ENCODE measurements around the gene CACNB2. TPM values are rescaled to one million over a fixed set of nuclear protein-coding genes. Genes with fewer than 3 reads are reported as not detected.

Gene CACNB2
- total RNA-seq, 4 donors from 2014 or later: 60.3 to 158 (median 89.1) TPM

DNA sequence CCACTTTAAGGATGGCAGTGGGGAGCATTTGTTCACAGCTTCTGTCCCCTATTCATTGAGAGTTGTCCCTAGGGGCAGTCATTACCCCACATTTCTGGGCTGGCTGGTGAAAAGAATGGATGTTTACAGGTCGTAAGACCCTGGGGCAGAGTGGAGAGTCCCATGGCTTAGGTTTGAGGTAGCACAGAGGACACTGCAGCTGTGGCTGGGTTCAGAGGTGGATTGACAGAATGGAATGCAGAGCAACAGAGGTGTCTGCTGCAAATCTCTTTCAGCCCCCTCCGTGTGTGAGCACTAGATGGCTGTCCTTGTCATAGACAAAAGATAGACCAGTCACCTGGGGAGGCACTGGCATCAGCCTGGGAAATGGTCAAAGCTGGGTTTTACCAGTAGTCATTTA, 141.9 kb downstream of the CACNB2 start:
- H3K36me3 ChIP-seq: no peaks in the 10 kb centered on the region
- H3K9me3 ChIP-seq: no peaks in the 10 kb centered on the region
- TF ChIP-seq POLR2AphosphoS5 (IDR thresholded peaks at IDR 0.05): no peak
- H3K4me3 ChIP-seq: no peak overlapping the region
- H3K4me1 ChIP-seq: peaks cover 0 to 28% (median 0%) of the 10 kb centered on the region in 3 donors
- H3K27me3 ChIP-seq: no peaks in the 10 kb centered on the region
- no peak overlapping the region for H3K27ac ChIP-seq
- ATAC-seq: no peak
- WGBS, 2 donors (ENCODE audit: low coverage in 1 of 2): 67 to 71% methylated on average over 1 to 2 of the region's 2 CpGs

DNA sequence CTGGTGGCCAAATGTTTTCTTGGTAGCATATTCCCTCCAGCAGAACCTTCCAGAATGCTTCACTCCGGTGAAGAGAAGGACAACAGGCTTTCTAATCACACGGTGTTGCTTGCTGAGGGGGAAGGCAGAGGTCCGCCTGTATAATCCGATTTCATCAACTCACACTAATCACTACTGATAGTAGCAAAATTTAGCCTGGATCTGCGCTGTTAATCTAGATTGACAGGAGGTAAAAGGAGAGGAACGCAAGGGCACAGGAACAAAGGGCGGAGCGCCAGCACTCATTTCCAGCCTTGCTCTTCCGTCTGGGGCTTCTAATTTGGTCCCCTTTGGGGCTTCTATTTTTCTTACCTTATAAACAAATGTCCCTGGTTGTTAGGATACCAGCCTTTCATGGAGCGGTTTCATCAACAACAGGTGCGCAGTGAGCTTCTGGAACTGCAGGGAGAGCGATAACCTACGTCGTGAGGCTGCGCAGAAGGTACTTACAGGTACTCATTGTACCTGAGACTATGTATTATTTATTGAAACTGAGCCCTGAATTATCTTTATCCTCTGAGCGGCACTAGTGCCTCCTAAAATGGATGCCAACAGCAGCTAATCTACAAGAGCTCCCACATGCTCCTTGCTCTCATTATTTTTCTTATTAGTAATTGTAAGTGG, 150.6 kb downstream of the CACNB2 start:
- no peak for ATAC-seq
- peak overlapping the region in 1 of 4 donors; percentile 2 for H3K27ac ChIP-seq
- no peak for TF ChIP-seq EP300 (IDR thresholded peaks at IDR 0.05)
- H3K27me3 ChIP-seq: no peaks in the 10 kb centered on the region
- WGBS, 2 donors (ENCODE audit: low coverage in 1 of 2): 78 to 88% methylated on average over 12 to 14 of the region's 16 CpGs
- H3K36me3 ChIP-seq: no peaks in the 10 kb centered on the region
- H3K4me1 ChIP-seq: peaks cover 0 to 74% (median 3%) of the 10 kb centered on the region in 3 donors
- H3K9me3 ChIP-seq: no peaks in the 10 kb centered on the region
- no peak overlapping the region for H3K4me3 ChIP-seq

DNA sequence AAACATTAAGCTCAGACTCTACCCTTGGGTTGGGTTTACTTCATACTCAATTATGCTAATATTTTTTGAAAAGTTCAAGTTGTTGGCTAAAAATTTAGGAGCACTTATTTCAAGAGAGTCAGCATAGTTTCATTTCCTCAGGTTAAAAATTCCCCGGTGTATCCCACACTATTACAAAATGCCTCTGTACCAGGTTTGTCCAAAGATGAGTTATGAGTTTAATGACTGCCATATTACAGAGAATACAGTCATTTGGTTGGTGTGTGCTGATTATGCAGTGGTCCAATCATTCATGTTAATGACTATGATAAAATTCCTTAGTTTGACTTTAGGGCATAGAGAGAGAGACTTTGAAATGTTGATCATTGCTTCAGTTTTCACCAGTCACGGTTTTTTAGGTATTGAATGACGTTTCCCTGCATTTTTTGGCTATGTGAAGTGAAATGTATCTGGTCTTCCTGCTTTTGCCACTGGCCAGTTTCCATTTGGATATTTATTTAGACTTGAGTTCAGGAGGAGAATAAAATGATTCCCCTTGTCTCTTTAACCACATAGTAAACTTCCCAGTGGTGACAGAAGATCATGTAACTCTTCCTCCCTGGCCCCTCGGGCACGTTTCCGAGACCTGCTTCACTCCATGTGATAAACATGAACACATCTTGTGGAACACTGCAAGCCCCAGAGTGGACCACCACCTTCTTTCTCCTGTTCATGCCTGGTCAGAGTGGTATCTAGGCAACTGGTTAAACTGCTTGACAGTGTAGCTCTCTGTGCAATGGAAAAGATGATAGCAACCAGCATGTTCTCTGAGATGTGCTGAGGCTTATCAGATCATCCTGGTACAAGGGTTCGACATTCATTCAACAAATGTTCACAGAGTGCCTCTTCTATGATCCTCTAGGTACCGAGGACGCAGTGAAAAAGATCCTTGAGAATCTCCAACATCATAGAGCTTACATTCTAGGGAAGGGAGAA, 153.6 kb downstream of the CACNB2 start:
- Histone ChIP-seq H3K9me3 (no peaks in the 10 kb centered on the region), H3K4me1 (peaks cover 0 to 60% (median 3%) of the 10 kb centered on the region in 3 donors), H3K4me3 (no peak overlapping the region), H3K27ac (peak overlapping the region in 2 of 4 donors; percentile 18 to 22), H3K36me3 (no peaks in the 10 kb centered on the region), H3K27me3 (no peaks in the 10 kb centered on the region)
- TF ChIP-seq, protein P1, sequence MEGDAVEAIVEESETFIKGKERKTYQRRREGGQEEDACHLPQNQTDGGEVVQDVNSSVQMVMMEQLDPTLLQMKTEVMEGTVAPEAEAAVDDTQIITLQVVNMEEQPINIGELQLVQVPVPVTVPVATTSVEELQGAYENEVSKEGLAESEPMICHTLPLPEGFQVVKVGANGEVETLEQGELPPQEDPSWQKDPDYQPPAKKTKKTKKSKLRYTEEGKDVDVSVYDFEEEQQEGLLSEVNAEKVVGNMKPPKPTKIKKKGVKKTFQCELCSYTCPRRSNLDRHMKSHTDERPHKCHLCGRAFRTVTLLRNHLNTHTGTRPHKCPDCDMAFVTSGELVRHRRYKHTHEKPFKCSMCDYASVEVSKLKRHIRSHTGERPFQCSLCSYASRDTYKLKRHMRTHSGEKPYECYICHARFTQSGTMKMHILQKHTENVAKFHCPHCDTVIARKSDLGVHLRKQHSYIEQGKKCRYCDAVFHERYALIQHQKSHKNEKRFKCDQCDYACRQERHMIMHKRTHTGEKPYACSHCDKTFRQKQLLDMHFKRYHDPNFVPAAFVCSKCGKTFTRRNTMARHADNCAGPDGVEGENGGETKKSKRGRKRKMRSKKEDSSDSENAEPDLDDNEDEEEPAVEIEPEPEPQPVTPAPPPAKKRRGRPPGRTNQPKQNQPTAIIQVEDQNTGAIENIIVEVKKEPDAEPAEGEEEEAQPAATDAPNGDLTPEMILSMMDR (IDR thresholded peaks at IDR 0.05): no peak
- TF ChIP-seq EP300 (IDR thresholded peaks at IDR 0.05): no peak
- TF ChIP-seq POLR2AphosphoS5 (IDR thresholded peaks at IDR 0.05): no peak
- no peak for TF ChIP-seq POLR2A (IDR thresholded peaks at IDR 0.05)
- 73 to 85% methylated on average over 6 to 9 of the region's 9 CpGs for WGBS, 2 donors (ENCODE audit: low coverage in 1 of 2)
- no peak for ATAC-seq

DNA sequence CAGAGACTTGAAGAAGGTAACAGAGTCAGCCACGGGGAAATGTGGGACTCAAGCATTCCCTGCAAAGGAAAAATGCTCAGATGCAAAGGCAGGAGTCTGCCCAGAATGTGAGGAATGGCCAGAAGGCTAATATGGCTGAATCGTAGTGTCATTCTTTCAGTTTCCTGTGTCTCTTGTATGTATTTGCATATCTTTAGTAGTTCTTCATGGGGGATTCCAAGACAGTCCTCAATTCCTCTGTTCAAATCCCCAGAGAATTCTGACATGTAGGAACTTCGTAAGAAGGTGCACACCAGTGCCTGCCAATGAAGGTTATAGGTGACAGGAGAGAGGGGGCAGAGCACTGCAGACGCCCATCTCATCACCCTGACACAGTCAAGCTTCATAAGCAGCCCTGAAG, 154.4 kb downstream of the CACNB2 start:
- 71 to 78% methylated on average over 3 to 4 of the region's 4 CpGs for WGBS, 2 donors (ENCODE audit: low coverage in 1 of 2)
- no peak overlapping the region for H3K4me3 ChIP-seq
- peak overlapping the region in 1 of 4 donors; percentile 22 for H3K27ac ChIP-seq
- TF ChIP-seq POLR2A (IDR thresholded peaks at IDR 0.05) (no peak), POLR2AphosphoS5 (IDR thresholded peaks at IDR 0.05) (no peak), EP300 (IDR thresholded peaks at IDR 0.05) (no peak)
- TF ChIP-seq, protein P1 (IDR thresholded peaks at IDR 0.05): no peak
- H3K9me3 ChIP-seq: no peaks in the 10 kb centered on the region
- no peaks in the 10 kb centered on the region for H3K36me3 ChIP-seq
- no peak for ATAC-seq
- H3K4me1 ChIP-seq: peaks cover 0 to 57% (median 3%) of the 10 kb centered on the region in 3 donors
- H3K27me3 ChIP-seq: no peaks in the 10 kb centered on the region

DNA sequence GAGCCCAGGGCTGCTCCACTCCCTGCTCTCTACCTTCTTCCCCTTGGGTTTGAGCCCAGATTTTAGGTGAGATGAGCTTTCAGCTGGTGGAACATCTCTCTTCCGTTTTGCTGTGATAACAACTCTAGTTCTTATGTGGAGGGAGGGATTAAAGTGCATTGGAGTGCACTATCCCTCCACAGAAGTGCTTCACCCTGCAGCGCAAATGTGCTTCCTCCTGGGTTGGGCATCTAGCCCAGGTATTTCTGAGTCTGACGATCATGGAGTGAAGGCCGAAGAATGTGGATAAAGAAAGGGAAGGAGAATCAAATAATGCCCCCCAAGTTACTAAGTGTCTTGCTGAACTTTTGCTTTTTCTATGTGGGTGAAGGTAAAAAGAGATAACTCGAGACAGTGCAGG, 157.4 kb downstream of the CACNB2 start:
- Histone ChIP-seq H3K27me3 (no peaks in the 10 kb centered on the region), H3K36me3 (no peaks in the 10 kb centered on the region), H3K9me3 (no peaks in the 10 kb centered on the region), H3K27ac (no peak overlapping the region), H3K4me3 (no peak overlapping the region), H3K4me1 (peaks cover 0 to 26% (median 3%) of the 10 kb centered on the region in 3 donors)
- WGBS, 2 donors (ENCODE audit: low coverage in 1 of 2): 67 to 81% methylated on average over 5 of the region's 5 CpGs
- TF ChIP-seq POLR2AphosphoS5 (IDR thresholded peaks at IDR 0.05): no peak
- no peak for TF ChIP-seq EP300 (IDR thresholded peaks at IDR 0.05)
- TF ChIP-seq, protein P1 (IDR thresholded peaks at IDR 0.05): no peak
- no peak for TF ChIP-seq POLR2A (IDR thresholded peaks at IDR 0.05)
- no peak for ATAC-seq

Measured in gastroesophageal sphincter (tissue), 4 donors.